Cardiac fibroblast (primary cell): Measurements from ENCODE around the gene PLXNA4.
A peak's percentile ranks its signal among the peaks of the same experiment; 100 is the strongest.

ENCODE experiments used
- DNase-seq, 2 donors: peaks; one replicate each; pipeline versions ENCODE4 v3.0.0 to v3.0.0-alpha.2; 2010; ENCODE audit warnings: low read depth in 2 of 2
- H3K4me3 ChIP-seq, 2 donors: replicated peaks in 1 of 2; 1 replicate in 1 of 2; 2 replicates in 1 of 2; pipeline ENCODE4 v1.5.1; 2011; ENCODE audit warnings: low read depth in 2 of 2, low read length in 2 of 2, mild to moderate bottlenecking in 2 of 2, moderate library complexity in 1 of 2
- CTCF ChIP-seq: IDR thresholded peaks from one replicate; pipeline ENCODE4 v1.5.1; 2011; ENCODE audit warnings: low read depth, mild to moderate bottlenecking, low read length, inconsistent platforms

Gene PLXNA4

GRCh38 chr7:132521423-132521822, 54.8 kb downstream of the PLXNA4 start:
- H3K4me3 ChIP-seq, result no peak overlapping the region
- TF ChIP-seq CTCF, result no peak
- no peak for DNase-seq

GRCh38 chr7:132520591-132521280, 55.5 kb downstream of the PLXNA4 start:
- H3K4me3 ChIP-seq, result no peak overlapping the region
- no peak for DNase-seq
- TF ChIP-seq CTCF, result no peak

GRCh38 chr7:132519936-132520335, 56.3 kb downstream of the PLXNA4 start:
- H3K4me3 ChIP-seq, result no peak overlapping the region
- peak in 1 of 2 donors; percentile 44 for DNase-seq
- no peak for TF ChIP-seq CTCF

- no peak for DNase-seq
- no peak overlapping the region for H3K4me3 ChIP-seq
- no peak for TF ChIP-seq CTCF
These were observed 57.5 kb downstream of the PLXNA4 start for GRCh38 chr7:132518839-132519173.

- TF ChIP-seq CTCF, result peak; percentile 38
- H3K4me3 ChIP-seq, result no peak overlapping the region
- peak in 1 of 2 donors; percentile 8 for DNase-seq
These were observed 58.0 kb downstream of the PLXNA4 start for GRCh38 chr7:132518102-132518838.

GRCh38 chr7:132516042-132516840, 60.0 kb downstream of the PLXNA4 start:
- no peak for TF ChIP-seq CTCF
- DNase-seq, result peak; percentile 33 to 60
- no peak overlapping the region for H3K4me3 ChIP-seq
